SK-N-SH treated with all-trans-retinoic acid at 6 μM for 48 hours (cell line): Measurements from ENCODE around the gene LRRC28.

Source experiments
- ARNTL ChIP-seq: fragments of 450-650 bp; formaldehyde crosslinking; IDR thresholded peaks from 2 replicates; pipeline ENCODE4 v1.5.0; 2020; ENCODE audit warnings: low read depth, mild to moderate bottlenecking, moderate library complexity, borderline replicate concordance
- BACH2 ChIP-seq: fragments of 250-450 bp; sonication (Bioruptor Pico); IDR thresholded peaks from 2 replicates; pipeline ENCODE4 v1.9.0; 2021; ENCODE audit warnings: mild to moderate bottlenecking, borderline replicate concordance
- CSDC2 ChIP-seq: fragments of 250-450 bp; sonication (Bioruptor Pico); IDR thresholded peaks from 2 replicates; pipeline ENCODE4 v1.5.0; 2020; ENCODE audit warnings: mild to moderate bottlenecking, moderate library complexity
- ESRRG ChIP-seq: fragments of 250-450 bp; sonication (Bioruptor Pico); IDR thresholded peaks from 2 replicates; pipeline ENCODE4 v1.6.1; 2021; ENCODE audit warnings: mild to moderate bottlenecking
- ISL1 ChIP-seq: fragments of 250-450 bp; sonication (Bioruptor Pico); IDR thresholded peaks from 2 replicates; pipeline ENCODE4 v2.1.2; 2022; ENCODE audit warnings: mild to moderate bottlenecking, moderate library complexity
- PPARA ChIP-seq: fragments of 250-450 bp; sonication (Bioruptor Pico); IDR thresholded peaks from 2 replicates; pipeline ENCODE4 v1.5.0; 2020; ENCODE audit warnings: mild to moderate bottlenecking, borderline replicate concordance
- RARB ChIP-seq: fragments of 250-450 bp; sonication (Bioruptor Pico); IDR thresholded peaks from 2 replicates; pipeline ENCODE4 v1.8.0; 2021; ENCODE audit warnings: mild to moderate bottlenecking, moderate library complexity
- SNAI2 ChIP-seq: fragments of 250-450 bp; sonication (Bioruptor Pico); IDR thresholded peaks from 2 replicates; pipeline ENCODE4 v1.5.0; 2020; ENCODE audit warnings: mild to moderate bottlenecking, moderate library complexity
- TCF4 ChIP-seq: fragments of 250-450 bp; sonication (Bioruptor Pico); IDR thresholded peaks from 2 replicates; pipeline ENCODE4 v1.8.0; 2021; ENCODE audit warnings: mild to moderate bottlenecking, moderate library complexity, borderline replicate concordance
- ZFP30 ChIP-seq: fragments of 450-650 bp; formaldehyde crosslinking; IDR thresholded peaks from 2 replicates; pipeline ENCODE4 v1.5.0; 2022; ENCODE audit warnings: mild to moderate bottlenecking, moderate library complexity
- ZNF565 ChIP-seq: fragments of 450-650 bp; formaldehyde crosslinking; conservative IDR thresholded peaks from 2 replicates; pipeline ENCODE4 v1.5.0; 2020; ENCODE audit warnings: low read depth, mild to moderate bottlenecking, moderate library complexity
- TF ChIP-seq, protein P1 (sequence below): fragments of 250-450 bp; sonication (Bioruptor Pico); IDR thresholded peaks from 2 replicates; pipeline ENCODE4 v1.8.0; 2020; ENCODE audit warnings: mild to moderate bottlenecking, moderate library complexity, borderline replicate concordance
- TF ChIP-seq, protein P2 (sequence below): fragments of 250-450 bp; sonication (Bioruptor Pico); IDR thresholded peaks from 2 replicates; pipeline ENCODE4 v1.5.1; 2021; ENCODE audit warnings: mild to moderate bottlenecking, moderate library complexity

DNA sequence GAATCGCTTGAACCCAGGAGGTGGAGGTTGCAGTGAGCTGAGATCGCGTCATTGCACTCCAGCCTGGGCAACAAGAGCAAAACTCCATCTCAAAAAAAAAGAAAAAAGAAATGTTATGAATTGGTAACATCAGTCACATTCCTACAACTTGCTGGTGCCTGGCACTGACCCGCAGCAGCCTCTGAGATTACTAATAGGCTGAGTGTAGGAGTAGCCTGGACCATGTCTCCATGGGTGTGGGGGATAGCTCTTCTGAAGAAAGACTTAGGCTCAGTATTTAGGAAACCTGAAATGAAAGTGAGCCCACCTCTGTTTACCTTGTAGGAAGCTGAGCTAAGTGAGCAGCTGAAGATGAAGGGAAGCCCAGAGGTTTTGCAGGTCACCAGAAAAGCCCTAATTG is 148.3 kb downstream of the LRRC28 start:
- TF ChIP-seq BACH2 (CRISPR knock-in tag): no peak
- TF ChIP-seq SNAI2: no peak
- no peak for TF ChIP-seq ZNF565 (CRISPR knock-in tag)
- TF ChIP-seq ESRRG (CRISPR knock-in tag): no peak
- no peak for TF ChIP-seq PPARA
- TF ChIP-seq ARNTL: no peak
- TF ChIP-seq ZFP30: no peak
- TF ChIP-seq, protein P1, sequence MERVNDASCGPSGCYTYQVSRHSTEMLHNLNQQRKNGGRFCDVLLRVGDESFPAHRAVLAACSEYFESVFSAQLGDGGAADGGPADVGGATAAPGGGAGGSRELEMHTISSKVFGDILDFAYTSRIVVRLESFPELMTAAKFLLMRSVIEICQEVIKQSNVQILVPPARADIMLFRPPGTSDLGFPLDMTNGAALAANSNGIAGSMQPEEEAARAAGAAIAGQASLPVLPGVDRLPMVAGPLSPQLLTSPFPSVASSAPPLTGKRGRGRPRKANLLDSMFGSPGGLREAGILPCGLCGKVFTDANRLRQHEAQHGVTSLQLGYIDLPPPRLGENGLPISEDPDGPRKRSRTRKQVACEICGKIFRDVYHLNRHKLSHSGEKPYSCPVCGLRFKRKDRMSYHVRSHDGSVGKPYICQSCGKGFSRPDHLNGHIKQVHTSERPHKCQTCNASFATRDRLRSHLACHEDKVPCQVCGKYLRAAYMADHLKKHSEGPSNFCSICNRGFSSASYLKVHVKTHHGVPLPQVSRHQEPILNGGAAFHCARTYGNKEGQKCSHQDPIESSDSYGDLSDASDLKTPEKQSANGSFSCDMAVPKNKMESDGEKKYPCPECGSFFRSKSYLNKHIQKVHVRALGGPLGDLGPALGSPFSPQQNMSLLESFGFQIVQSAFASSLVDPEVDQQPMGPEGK (CRISPR knock-in tag): no peak
- TF ChIP-seq RARB (CRISPR knock-in tag): no peak
- TF ChIP-seq TCF4 (CRISPR knock-in tag): no peak
- no peak for TF ChIP-seq CSDC2 (CRISPR knock-in tag)
- TF ChIP-seq, protein P2, sequence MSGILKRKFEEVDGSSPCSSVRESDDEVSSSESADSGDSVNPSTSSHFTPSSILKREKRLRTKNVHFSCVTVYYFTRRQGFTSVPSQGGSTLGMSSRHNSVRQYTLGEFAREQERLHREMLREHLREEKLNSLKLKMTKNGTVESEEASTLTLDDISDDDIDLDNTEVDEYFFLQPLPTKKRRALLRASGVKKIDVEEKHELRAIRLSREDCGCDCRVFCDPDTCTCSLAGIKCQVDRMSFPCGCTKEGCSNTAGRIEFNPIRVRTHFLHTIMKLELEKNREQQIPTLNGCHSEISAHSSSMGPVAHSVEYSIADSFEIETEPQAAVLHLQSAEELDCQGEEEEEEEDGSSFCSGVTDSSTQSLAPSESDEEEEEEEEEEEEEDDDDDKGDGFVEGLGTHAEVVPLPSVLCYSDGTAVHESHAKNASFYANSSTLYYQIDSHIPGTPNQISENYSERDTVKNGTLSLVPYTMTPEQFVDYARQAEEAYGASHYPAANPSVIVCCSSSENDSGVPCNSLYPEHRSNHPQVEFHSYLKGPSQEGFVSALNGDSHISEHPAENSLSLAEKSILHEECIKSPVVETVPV (CRISPR knock-in tag): no peak
- no peak for TF ChIP-seq ISL1 (CRISPR knock-in tag)
